Heart right ventricle (tissue), 16 donors: ENCODE data around the gene IL20. TPM values are rescaled to one million over a fixed set of nuclear protein-coding genes. Genes with fewer than 3 reads are reported as not detected.

Source experiments
- ATAC-seq, 8 donors: fragments of 200-7000 bp; cut with Tn5 transposase; one replicate each; pipeline ENCODE4 v1.9.1; 2020; ENCODE audit warnings: mild to moderate bottlenecking in 8 of 8, moderate library complexity in 8 of 8, moderate number of reproducible peaks in 1 of 8
- DNase-seq, 2 donors: peaks; one replicate each; pipeline ENCODE4 v3.0.0-alpha.2; 2020
- H3K27ac ChIP-seq, 10 donors: fragments of 200-600 bp; sonication (generic) in 2 of 10; one replicate each; pipeline versions ENCODE4 v1.5.0 to v1.8.0; 2020 to 2022; ENCODE audit warnings: mild to moderate bottlenecking in 3 of 10
- H3K27me3 ChIP-seq, 7 donors: fragments of 200-600 bp; one replicate each; pipeline ENCODE4 v1.8.0; 2021 to 2022; ENCODE audit warnings: mild to moderate bottlenecking in 2 of 7
- H3K36me3 ChIP-seq, 9 donors: fragments of 200-600 bp; sonication (generic) in 1 of 9; one replicate each; pipeline versions ENCODE4 v1.5.0 to v1.8.0; 2020 to 2022; ENCODE audit warnings: mild to moderate bottlenecking in 2 of 9
- H3K4me1 ChIP-seq, 9 donors: fragments of 200-600 bp; sonication (generic) in 1 of 9; one replicate each; pipeline versions ENCODE4 v1.5.0 to v1.8.0; 2020 to 2022; ENCODE audit warnings: mild to moderate bottlenecking in 4 of 9
- H3K4me3 ChIP-seq, 10 donors: fragments of 200-600 bp; sonication (generic) in 2 of 10; one replicate each; pipeline versions ENCODE4 v1.5.0 to v1.8.0; 2020 to 2022; ENCODE audit warnings: mild to moderate bottlenecking in 7 of 10, moderate library complexity in 2 of 10
- H3K9me3 ChIP-seq, 11 donors: fragments of 200-600 bp in 10 of 11; sonication (generic) in 2 of 11; one replicate each; pipeline versions ENCODE4 v1.5.0 to v1.8.0; 2013 to 2022; ENCODE audit warnings: mild to moderate bottlenecking in 2 of 11, control low read depth in 1 of 11, moderate library complexity in 1 of 11
- WGBS, 2 donors: extraction: QIAGEN DNeasy Blood & Tissue Kit; methylation state at CpG; one replicate each; pipeline ENCODE4 v1.1.7; 2013; ENCODE audit warnings: inconsistent platforms in 1 of 2; 5-methylcytosine and 5-hydroxymethylcytosine counted together
- intact Hi-C, 10 donors: fragments of 100-400 bp; cut with DNase I; formaldehyde crosslinking; loops; one replicate each; pipeline versions ENCODE4 v1.11.1 to v1.14.2; 2022
- polyA plus RNA-seq, 2 donors: library from polyadenylated mRNA; stranded (reverse); fragments of 200-250 nt; gene quantifications; one replicate each; pipeline ENCODE4 v1.2.3, GENCODE V29; 2013
- total RNA-seq, 10 donors: library from RNA; stranded (reverse); fragmentation: NEBNext Ultra II Directional in 3 of 10; extraction: Animal tissue kit (Norgen Biotek cat#: 25700) in 3 of 10; gene quantifications; one replicate each; pipeline versions ENCODE4 v1.2.1 to v1.2.4, GENCODE V29; 2021 to 2023
- TF ChIP-seq, protein P1 (sequence below), 9 donors: fragments of 200-600 bp; sonication (generic) in 2 of 9; IDR thresholded peaks; one replicate each; pipeline versions ENCODE4 v1.5.0 to v1.8.0; 2021 to 2022; ENCODE audit warnings: antibody characterized with exemption in 9 of 9, mild to moderate bottlenecking in 5 of 9, moderate library complexity in 1 of 9
- donor health status: Arrhythmogenic right ventricular cardiomyopathy.
- donor health status: ischemic (EF 13 %, LVEDD 7.1; RV severe dilation, severe dysfunction).
- donor health status: healthy with polysubstance abuse.
- donor health status: DM: no; HTN: yes; CAD: no.
- donor health status: DM: no; HTN: no; CAD: no.
- donor health status: ischemic (EF 25% LVEDD 6.9; RV normal size, moderate dysfunction).
- donor health status: ischemic (EF 25% LVEDD 5.7; RV mildly dilated, moderate dysfunction).
- donor health status: healthy.
- donor health status: DM: yes; HTN: yes; CAD: no.
- donor health status: Ischemic cardiomyopathy.
- donor health status: ischemic (EF 35%, LVEDD 5.7; RV mildly dilated, moderate dysfunction).
- donor health status: nonischemic (EF 11% LVEDD 7.7; RV severe dilation, severe dysfunction).
- donor health status: DM: yes; HTN: yes; CAD: no.
- donor health status: PGD.
- donor health status: ischemic (EF 29% LVEDD 5.4; RV normal size, mild dysfunction).
- donor health status: nonischemic (EF 23%, LVEDD 6.1; RV moderate dilation, normal function).

The IL20 gene
- total and polyA plus RNA-seq, 12 donors: not detected

DNA sequence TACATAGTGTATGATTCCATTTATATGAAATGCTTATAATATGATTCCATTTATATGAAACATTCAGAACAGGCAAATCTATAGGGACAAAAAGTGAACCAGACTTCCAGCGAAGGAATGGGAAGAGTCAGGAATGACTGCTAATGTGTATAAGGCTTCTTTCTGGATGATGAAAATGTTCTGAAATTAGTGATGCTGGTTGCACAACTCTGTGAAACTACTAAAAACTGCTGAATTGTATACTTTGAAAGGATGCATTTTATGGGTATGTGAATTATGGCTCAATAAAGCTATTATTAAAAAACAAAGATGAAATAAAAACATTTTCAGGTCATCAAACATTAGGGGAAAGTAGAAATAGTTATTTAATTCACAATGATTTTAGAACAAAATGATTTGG, 17.7 kb downstream of the IL20 start:
- H3K27ac ChIP-seq: no peak overlapping the region
- no peak for DNase-seq
- 91 to 98% methylated on average over 1 of the region's 1 CpG for WGBS, 2 donors
- H3K9me3 ChIP-seq: peaks cover 0 to 14% (median 5%) of the 10 kb centered on the region in 11 donors
- H3K4me3 ChIP-seq: no peak overlapping the region
- H3K4me1 ChIP-seq: peaks cover 0 to 6% (median 0%) of the 10 kb centered on the region in 9 donors
- peaks cover 0 to 14% (median 0%) of the 10 kb centered on the region in 7 donors for H3K27me3 ChIP-seq
- no peak for ATAC-seq
- no peaks in the 10 kb centered on the region for H3K36me3 ChIP-seq
- TF ChIP-seq, protein P1, sequence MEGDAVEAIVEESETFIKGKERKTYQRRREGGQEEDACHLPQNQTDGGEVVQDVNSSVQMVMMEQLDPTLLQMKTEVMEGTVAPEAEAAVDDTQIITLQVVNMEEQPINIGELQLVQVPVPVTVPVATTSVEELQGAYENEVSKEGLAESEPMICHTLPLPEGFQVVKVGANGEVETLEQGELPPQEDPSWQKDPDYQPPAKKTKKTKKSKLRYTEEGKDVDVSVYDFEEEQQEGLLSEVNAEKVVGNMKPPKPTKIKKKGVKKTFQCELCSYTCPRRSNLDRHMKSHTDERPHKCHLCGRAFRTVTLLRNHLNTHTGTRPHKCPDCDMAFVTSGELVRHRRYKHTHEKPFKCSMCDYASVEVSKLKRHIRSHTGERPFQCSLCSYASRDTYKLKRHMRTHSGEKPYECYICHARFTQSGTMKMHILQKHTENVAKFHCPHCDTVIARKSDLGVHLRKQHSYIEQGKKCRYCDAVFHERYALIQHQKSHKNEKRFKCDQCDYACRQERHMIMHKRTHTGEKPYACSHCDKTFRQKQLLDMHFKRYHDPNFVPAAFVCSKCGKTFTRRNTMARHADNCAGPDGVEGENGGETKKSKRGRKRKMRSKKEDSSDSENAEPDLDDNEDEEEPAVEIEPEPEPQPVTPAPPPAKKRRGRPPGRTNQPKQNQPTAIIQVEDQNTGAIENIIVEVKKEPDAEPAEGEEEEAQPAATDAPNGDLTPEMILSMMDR (IDR thresholded peaks at IDR 0.05): no peak
- intact Hi-C loops: no loop called here

DNA sequence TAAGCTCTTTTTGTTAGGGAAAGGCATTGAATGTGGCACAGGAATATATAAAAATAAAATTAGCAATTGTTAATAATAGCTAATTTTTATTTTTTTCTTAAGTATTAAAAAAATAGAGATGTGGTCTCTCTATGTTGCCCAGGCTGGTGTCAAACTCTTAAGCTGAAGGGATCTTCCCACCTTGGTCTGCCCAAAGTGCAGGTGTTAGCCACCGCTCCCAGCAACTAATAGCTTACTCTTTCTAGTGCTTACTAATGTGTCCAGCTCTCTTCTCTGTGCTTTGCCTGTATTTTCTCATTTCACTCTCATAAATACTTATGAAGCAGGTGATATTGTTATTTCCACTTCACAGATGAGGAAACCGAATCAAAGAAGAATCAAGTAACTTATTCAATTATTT, 18.5 kb downstream of the IL20 start:
- H3K9me3 ChIP-seq: peaks cover 0 to 7% (median 0%) of the 10 kb centered on the region in 11 donors
- DNase-seq: no peak
- no peak for ATAC-seq
- WGBS, 2 donors: 89 to 95% methylated on average over 2 of the region's 2 CpGs
- no peak overlapping the region for H3K4me3 ChIP-seq
- H3K4me1 ChIP-seq: peaks cover 0 to 6% (median 0%) of the 10 kb centered on the region in 9 donors
- H3K27me3 ChIP-seq: peaks cover 0 to 20% (median 0%) of the 10 kb centered on the region in 7 donors
- H3K36me3 ChIP-seq: no peaks in the 10 kb centered on the region
- H3K27ac ChIP-seq: no peak overlapping the region
- TF ChIP-seq, protein P1 (IDR thresholded peaks at IDR 0.05): no peak
- intact Hi-C loops: no loop called here

DNA sequence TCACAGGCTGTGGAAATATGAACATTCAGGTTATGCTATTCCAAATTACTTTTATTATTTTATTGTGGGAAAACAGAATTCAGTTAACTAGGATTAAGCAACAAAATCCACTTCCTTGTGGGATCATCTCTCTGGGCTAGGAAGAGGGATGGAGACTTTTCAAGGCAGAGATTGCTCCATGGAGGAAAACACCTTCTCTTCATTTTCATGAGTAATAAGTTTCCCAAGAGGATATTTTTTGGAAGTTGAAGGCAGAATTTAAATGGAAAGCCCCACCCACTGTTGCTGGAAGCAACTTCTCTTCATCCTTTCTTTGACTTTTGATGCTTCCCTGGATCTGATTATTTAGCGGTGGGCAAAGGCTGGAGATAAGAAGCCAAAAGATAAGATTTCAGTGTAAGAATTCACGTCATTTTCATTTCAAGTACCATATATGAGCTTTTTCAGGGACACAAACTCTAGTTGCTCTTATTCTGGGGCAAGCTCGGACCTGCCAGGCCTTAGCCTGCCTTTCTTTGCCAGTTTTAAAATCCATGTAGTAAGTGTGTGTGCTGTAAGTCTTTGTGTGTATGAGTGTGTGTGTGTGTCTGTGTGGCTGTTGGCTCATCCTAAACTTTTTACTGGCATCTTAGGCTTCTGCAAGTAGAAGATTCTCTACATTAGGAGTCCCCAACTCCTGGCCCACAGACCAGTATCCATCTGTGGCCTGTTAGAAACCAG, 20.1 kb downstream of the IL20 start:
- intact Hi-C loops: no loop called here
- ATAC-seq: no peak
- H3K27ac ChIP-seq: no peak overlapping the region
- H3K4me3 ChIP-seq: no peak overlapping the region
- 78 to 83% methylated on average over 3 of the region's 3 CpGs for WGBS, 2 donors
- TF ChIP-seq, protein P1 (IDR thresholded peaks at IDR 0.05): no peak
- H3K27me3 ChIP-seq: peaks cover 0 to 20% (median 0%) of the 10 kb centered on the region in 7 donors
- H3K36me3 ChIP-seq: no peaks in the 10 kb centered on the region
- H3K9me3 ChIP-seq: no peaks in the 10 kb centered on the region
- DNase-seq: no peak
- H3K4me1 ChIP-seq: peaks cover 0 to 17% (median 2%) of the 10 kb centered on the region in 9 donors

DNA sequence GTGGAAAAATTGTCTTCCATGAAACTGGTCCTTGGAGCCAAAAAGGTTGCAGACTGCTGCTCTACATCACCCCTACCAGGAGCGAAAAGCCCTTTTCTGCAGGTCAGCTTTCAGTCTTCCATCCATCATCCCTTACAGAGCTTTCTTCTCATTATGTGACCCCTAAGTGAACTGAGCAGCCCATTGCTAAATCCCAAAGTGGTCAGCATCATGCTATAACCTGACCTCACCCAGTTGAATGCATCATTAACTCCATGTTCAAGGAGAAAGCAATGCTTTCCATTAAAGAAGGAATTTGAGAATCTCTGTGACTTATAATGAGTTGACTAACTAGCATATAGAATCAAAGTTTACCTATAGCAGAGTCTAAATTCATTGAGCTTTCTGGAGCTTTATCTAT, 21.4 kb downstream of the IL20 start:
- H3K4me1 ChIP-seq: peaks cover 0 to 30% (median 8%) of the 10 kb centered on the region in 9 donors
- H3K9me3 ChIP-seq: no peaks in the 10 kb centered on the region
- peaks cover 0 to 20% (median 4%) of the 10 kb centered on the region in 7 donors for H3K27me3 ChIP-seq
- TF ChIP-seq, protein P1 (IDR thresholded peaks at IDR 0.05): no peak
- DNase-seq (no peak), ATAC-seq (no peak)
- 100% methylated on average over 1 of the region's 1 CpG for WGBS, 2 donors
- no peaks in the 10 kb centered on the region for H3K36me3 ChIP-seq
- intact Hi-C loops: no loop called here
- H3K27ac ChIP-seq: no peak overlapping the region
- no peak overlapping the region for H3K4me3 ChIP-seq
